Measurements from ENCODE around the gene ASPM.

- TF ChIP-seq, protein P1, sequence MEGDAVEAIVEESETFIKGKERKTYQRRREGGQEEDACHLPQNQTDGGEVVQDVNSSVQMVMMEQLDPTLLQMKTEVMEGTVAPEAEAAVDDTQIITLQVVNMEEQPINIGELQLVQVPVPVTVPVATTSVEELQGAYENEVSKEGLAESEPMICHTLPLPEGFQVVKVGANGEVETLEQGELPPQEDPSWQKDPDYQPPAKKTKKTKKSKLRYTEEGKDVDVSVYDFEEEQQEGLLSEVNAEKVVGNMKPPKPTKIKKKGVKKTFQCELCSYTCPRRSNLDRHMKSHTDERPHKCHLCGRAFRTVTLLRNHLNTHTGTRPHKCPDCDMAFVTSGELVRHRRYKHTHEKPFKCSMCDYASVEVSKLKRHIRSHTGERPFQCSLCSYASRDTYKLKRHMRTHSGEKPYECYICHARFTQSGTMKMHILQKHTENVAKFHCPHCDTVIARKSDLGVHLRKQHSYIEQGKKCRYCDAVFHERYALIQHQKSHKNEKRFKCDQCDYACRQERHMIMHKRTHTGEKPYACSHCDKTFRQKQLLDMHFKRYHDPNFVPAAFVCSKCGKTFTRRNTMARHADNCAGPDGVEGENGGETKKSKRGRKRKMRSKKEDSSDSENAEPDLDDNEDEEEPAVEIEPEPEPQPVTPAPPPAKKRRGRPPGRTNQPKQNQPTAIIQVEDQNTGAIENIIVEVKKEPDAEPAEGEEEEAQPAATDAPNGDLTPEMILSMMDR (conservative IDR thresholded peaks at IDR 0.05; ENCODE audit: low read depth, low read length) = no peak
- no peak for TF ChIP-seq RAD21 (IDR thresholded peaks at IDR 0.05; ENCODE audit: low read length)
Measured at GRCh38 chr1:197129698-197130097, 16.8 kb downstream of the ASPM start.

All from IMR-90 (cell line).